IMR-90 (cell line): ENCODE results near the gene LYPD6. TPM values are rescaled to one million over a fixed set of nuclear protein-coding genes. Genes with fewer than 3 reads are reported as not detected.

Experiments used
- ATAC-seq: fragments of 200-7000 bp; cut with Tn5 transposase; 2 replicates; pipeline ENCODE4 v1.9.1; 2020; ENCODE audit warnings: low read depth, mild to moderate bottlenecking, moderate library complexity
- BruUV-seq: library from RNA; stranded (reverse); fragments of 400-500 nt; replicated peaks from 2 replicates; lab custom pipeline; 2021; lab: Mats Ljungman, UMichigan
- CTCF ChIA-PET: fragments of 300-600 bp; formaldehyde crosslinking; extraction: SDS; loops from one replicate; lab custom pipeline; 2021; ENCODE audit warnings: antibody characterized with exemption; lab: Yijun Ruan, JAX
- POLR2A ChIA-PET: fragments of 300-600 bp; sonication (Branson Sonifier 250); formaldehyde crosslinking; loops from one replicate; lab custom pipeline; 2022; ENCODE audit warnings: antibody characterized with exemption; ENCODE audit not compliant: unreplicated experiment; lab: Charles Lee
- DNase-seq: peaks from one replicate; pipeline ENCODE4 v3.0.0; 2013
- H2AFZ ChIP-seq: replicated peaks from 2 replicates; pipeline ENCODE3; 2013; ENCODE audit warnings: low read length, mild to moderate bottlenecking; ENCODE audit not compliant: poor library complexity
- H2AK5ac ChIP-seq: 2 replicates; pipeline ENCODE4 v1.6.1; 2013; ENCODE audit warnings: low read depth, low read length, inconsistent platforms
- H2AK9ac ChIP-seq: replicated peaks from 2 replicates; pipeline ENCODE3; 2013; ENCODE audit warnings: mild to moderate bottlenecking, low read depth, low read length, moderate library complexity; ENCODE audit not compliant: poor library complexity
- H2BK120ac ChIP-seq: 2 replicates; pipeline ENCODE4 v1.6.1; 2013; ENCODE audit warnings: low read depth, low read length, inconsistent platforms
- H2BK15ac ChIP-seq: 3 replicates; pipeline ENCODE4 v1.6.1; 2013; ENCODE audit warnings: low read depth, low read length, inconsistent platforms
- H2BK20ac ChIP-seq: 2 replicates; pipeline ENCODE4 v1.6.1; 2013; ENCODE audit warnings: low read depth, mild to moderate bottlenecking, inconsistent platforms, low read length, moderate library complexity
- H2BK5ac ChIP-seq: 2 replicates; pipeline ENCODE4 v1.6.1; 2013; ENCODE audit warnings: mild to moderate bottlenecking, low read depth, low read length, inconsistent platforms; ENCODE audit not compliant: poor library complexity, severe bottlenecking
- H3K14ac ChIP-seq: replicated peaks from 2 replicates; pipeline ENCODE4 v1.6.1; 2013; ENCODE audit warnings: low read depth, low read length, inconsistent platforms
- H3K18ac ChIP-seq: 2 replicates; pipeline ENCODE4 v1.6.1; 2013; ENCODE audit warnings: low read depth, low read length, control low read depth
- H3K23ac ChIP-seq: 2 replicates; pipeline ENCODE4 v1.6.1; 2013; ENCODE audit warnings: low read depth, low read length, inconsistent platforms
- H3K27ac ChIP-seq: 2 replicates; pipeline ENCODE4 v1.5.1; 2013; ENCODE audit warnings: mild to moderate bottlenecking, control low read depth, low read length; ENCODE audit not compliant: insufficient read depth
- H3K27me3 ChIP-seq: 2 replicates; pipeline ENCODE4 v1.6.1; 2013; ENCODE audit warnings: low read length; ENCODE audit not compliant: control insufficient read depth, insufficient read depth
- H3K36me3 ChIP-seq: 2 replicates; pipeline ENCODE4 v1.6.1; 2013; ENCODE audit warnings: low read length, mixed read lengths; ENCODE audit not compliant: control insufficient read depth, insufficient read depth
- H3K4ac ChIP-seq: 2 replicates; pipeline ENCODE4 v1.6.1; 2013; ENCODE audit warnings: low read depth, low read length, inconsistent platforms
- H3K4me1 ChIP-seq: 2 replicates; pipeline ENCODE4 v1.6.1; 2013; ENCODE audit warnings: low read length, mixed read lengths; ENCODE audit not compliant: control insufficient read depth, insufficient read depth
- H3K4me2 ChIP-seq: 2 replicates; pipeline ENCODE4 v1.6.1; 2013; ENCODE audit warnings: low read depth, mild to moderate bottlenecking, control low read depth, low read length, moderate library complexity
- H3K4me3 ChIP-seq: 2 replicates; pipeline ENCODE4 v1.5.1; 2013; ENCODE audit warnings: low read depth, mild to moderate bottlenecking, control low read depth, low read length, moderate library complexity; ENCODE audit not compliant: insufficient read depth
- H3K56ac ChIP-seq: 2 replicates; pipeline ENCODE4 v1.6.1; 2013; ENCODE audit warnings: low read length, inconsistent platforms; ENCODE audit not compliant: insufficient read depth; ENCODE audit errors: extremely low read depth
- H3K79me1 ChIP-seq, 2 experiments: 2 replicates each; pipeline ENCODE4 v1.6.1; 2013; ENCODE audit warnings: low read length in 2 of 2, inconsistent platforms in 1 of 2, low read depth in 1 of 2
- H3K9ac ChIP-seq: 2 replicates; pipeline ENCODE4 v1.6.1; 2013; ENCODE audit warnings: low read depth, low read length, control low read depth
- H3K9me1 ChIP-seq: 2 replicates; pipeline ENCODE4 v1.6.1; 2013; ENCODE audit warnings: low read length, inconsistent platforms; ENCODE audit not compliant: insufficient read depth
- H3K9me3 ChIP-seq: 2 replicates; pipeline ENCODE4 v1.6.1; 2013; ENCODE audit warnings: low read length; ENCODE audit not compliant: control insufficient read depth, insufficient read depth
- H4K20me1 ChIP-seq: 2 replicates; pipeline ENCODE4 v1.6.1; 2013; ENCODE audit warnings: low read length, inconsistent platforms; ENCODE audit not compliant: insufficient read depth
- H4K5ac ChIP-seq: 2 replicates; pipeline ENCODE4 v1.6.1; 2013; ENCODE audit warnings: mild to moderate bottlenecking, low read depth, low read length, control low read depth
- H4K8ac ChIP-seq, 2 experiments: 2 replicates each; pipeline ENCODE4 v1.6.1; 2013; ENCODE audit warnings: low read depth in 2 of 2, low read length in 2 of 2, control low read depth in 1 of 2, inconsistent platforms in 1 of 2
- H4K91ac ChIP-seq: 2 replicates; pipeline ENCODE4 v1.6.1; 2013; ENCODE audit warnings: low read depth, low read length, inconsistent platforms; ENCODE audit not compliant: insufficient read depth
- BHLHE40 ChIP-seq: fragments of 150-350 bp; IDR thresholded peaks from 2 replicates; pipeline ENCODE4 v1.6.1; 2016; ENCODE audit warnings: mild to moderate bottlenecking, low read depth, low read length
- CEBPB ChIP-seq: IDR thresholded peaks from 2 replicates; pipeline ENCODE4 v1.6.1; 2012; ENCODE audit warnings: low read depth, low read length, improper control_type of control experiment
- CHD1 ChIP-seq: IDR thresholded peaks from 2 replicates; pipeline ENCODE4 v1.6.1; 2012; ENCODE audit warnings: low read depth, low read length, improper control_type of control experiment
- FOS ChIP-seq: fragments of 150-350 bp; IDR thresholded peaks from 2 replicates; pipeline ENCODE4 v1.6.1; 2016; ENCODE audit warnings: low read depth, low read length
- MAFK ChIP-seq: IDR thresholded peaks from 2 replicates; pipeline ENCODE4 v1.6.1; 2012; ENCODE audit warnings: low read depth, low read length, improper control_type of control experiment
- MAZ ChIP-seq: IDR thresholded peaks from 2 replicates; pipeline ENCODE4 v1.6.1; 2012; ENCODE audit warnings: low read depth, mild to moderate bottlenecking, low read length, improper control_type of control experiment, moderate library complexity, borderline replicate concordance
- MXI1 ChIP-seq: IDR thresholded peaks from 2 replicates; pipeline ENCODE4 v1.6.1; 2012; ENCODE audit warnings: low read depth, mild to moderate bottlenecking, low read length, moderate library complexity, borderline replicate concordance
- NFE2L2 ChIP-seq: fragments of 150-350 bp; IDR thresholded peaks from 2 replicates; pipeline ENCODE4 v1.6.1; 2016; ENCODE audit warnings: low read depth, mild to moderate bottlenecking, low read length
- POLR2A ChIP-seq: IDR thresholded peaks from 2 replicates; pipeline ENCODE4 v1.6.1; 2012; ENCODE audit warnings: mild to moderate bottlenecking, low read depth, low read length
- RAD21 ChIP-seq: IDR thresholded peaks from 2 replicates; pipeline ENCODE4 v1.6.1; 2012; ENCODE audit warnings: low read length, improper control_type of control experiment
- RCOR1 ChIP-seq: IDR thresholded peaks from 2 replicates; pipeline ENCODE4 v1.6.1; 2012; ENCODE audit warnings: mild to moderate bottlenecking, low read length, improper control_type of control experiment; ENCODE audit not compliant: insufficient replicate concordance
- RFX5 ChIP-seq: IDR thresholded peaks from 2 replicates; pipeline ENCODE4 v1.8.0; 2012; ENCODE audit warnings: low read depth, mild to moderate bottlenecking, low read length, moderate library complexity
- WGBS, 2 experiments: methylation state at CpG; one replicate each; pipeline versions ENCODE4 v1.1.5 to v1.1.7; 2013; ENCODE audit warnings: missing lambda C conversion rate in 2 of 2; ENCODE audit not compliant: insufficient read length in 1 of 2; ENCODE audit errors: extremely low coverage in 2 of 2; 5-methylcytosine and 5-hydroxymethylcytosine counted together
- dilution Hi-C: fragments of 300-500 bp; cut with HindIII; formaldehyde crosslinking; loops from one replicate; pipeline ENCODE4 v1.14.3; 2018; ENCODE audit warnings: low sequenced_read_pairs; ENCODE audit not compliant: unreplicated experiment
- in situ Hi-C: fragments of 300-500 bp; cut with MboI; formaldehyde crosslinking; loops from 3 replicates; pipeline ENCODE4 v1.14.3; 2019; ENCODE audit warnings: low sequenced_read_pairs, inconsistent platforms, mixed read lengths
- intact Hi-C: fragments of 100-400 bp; cut with micrococcal nuclease; formaldehyde crosslinking; loops from 2 replicates; pipeline ENCODE4 v1.10.0; 2022
- polyA plus RNA-seq, 3 experiments: library from polyadenylated mRNA; depleted of rRNA; stranded (reverse); fragments of >200 nt; gene quantifications; 2 replicates each; pipeline ENCODE4 v1.2.3, GENCODE V29; 2012; ENCODE audit warnings: low replicate concordance in 1 of 3
- total RNA-seq: library from RNA; depleted of rRNA; stranded (reverse); fragments of >200 nt; gene quantifications from 2 replicates; pipeline ENCODE4 v1.2.3, GENCODE V29; 2012
- TF ChIP-seq, protein P1 (sequence below): fragments of 150-350 bp; IDR thresholded peaks from 2 replicates; pipeline ENCODE4 v1.6.1; 2017; ENCODE audit warnings: mild to moderate bottlenecking, antibody characterized with exemption, low read length, low read depth
- TF ChIP-seq, protein P2 (sequence below): conservative IDR thresholded peaks from 2 replicates; pipeline ENCODE4 v1.5.1; 2012; ENCODE audit warnings: mild to moderate bottlenecking, low read depth, low read length, improper control_type of control experiment

LYPD6 gene
- total and polyA plus RNA-seq, 2 of the 4 experiments (the other 2 are of a cell fraction): 0.87 to 0.90 TPM

- H4K91ac ChIP-seq: no peak overlapping the region
- H3K36me3 ChIP-seq: no peaks in the 10 kb centered on the region
- ChIA-PET POLR2A (no interaction called here), CTCF (no interaction called here)
- H2BK20ac ChIP-seq: no peak overlapping the region
- no peak overlapping the region for H2BK120ac ChIP-seq
- no peak for TF ChIP-seq RFX5
- no peak for TF ChIP-seq RAD21
- no peak for TF ChIP-seq MAZ
- no peak for TF ChIP-seq POLR2A
- no peak for TF ChIP-seq NFE2L2
- TF ChIP-seq, protein P1, sequence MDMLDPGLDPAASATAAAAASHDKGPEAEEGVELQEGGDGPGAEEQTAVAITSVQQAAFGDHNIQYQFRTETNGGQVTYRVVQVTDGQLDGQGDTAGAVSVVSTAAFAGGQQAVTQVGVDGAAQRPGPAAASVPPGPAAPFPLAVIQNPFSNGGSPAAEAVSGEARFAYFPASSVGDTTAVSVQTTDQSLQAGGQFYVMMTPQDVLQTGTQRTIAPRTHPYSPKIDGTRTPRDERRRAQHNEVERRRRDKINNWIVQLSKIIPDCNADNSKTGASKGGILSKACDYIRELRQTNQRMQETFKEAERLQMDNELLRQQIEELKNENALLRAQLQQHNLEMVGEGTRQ: no peak
- TF ChIP-seq MAFK: no peak
- TF ChIP-seq, protein P2, sequence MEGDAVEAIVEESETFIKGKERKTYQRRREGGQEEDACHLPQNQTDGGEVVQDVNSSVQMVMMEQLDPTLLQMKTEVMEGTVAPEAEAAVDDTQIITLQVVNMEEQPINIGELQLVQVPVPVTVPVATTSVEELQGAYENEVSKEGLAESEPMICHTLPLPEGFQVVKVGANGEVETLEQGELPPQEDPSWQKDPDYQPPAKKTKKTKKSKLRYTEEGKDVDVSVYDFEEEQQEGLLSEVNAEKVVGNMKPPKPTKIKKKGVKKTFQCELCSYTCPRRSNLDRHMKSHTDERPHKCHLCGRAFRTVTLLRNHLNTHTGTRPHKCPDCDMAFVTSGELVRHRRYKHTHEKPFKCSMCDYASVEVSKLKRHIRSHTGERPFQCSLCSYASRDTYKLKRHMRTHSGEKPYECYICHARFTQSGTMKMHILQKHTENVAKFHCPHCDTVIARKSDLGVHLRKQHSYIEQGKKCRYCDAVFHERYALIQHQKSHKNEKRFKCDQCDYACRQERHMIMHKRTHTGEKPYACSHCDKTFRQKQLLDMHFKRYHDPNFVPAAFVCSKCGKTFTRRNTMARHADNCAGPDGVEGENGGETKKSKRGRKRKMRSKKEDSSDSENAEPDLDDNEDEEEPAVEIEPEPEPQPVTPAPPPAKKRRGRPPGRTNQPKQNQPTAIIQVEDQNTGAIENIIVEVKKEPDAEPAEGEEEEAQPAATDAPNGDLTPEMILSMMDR: no peak
- no peak for TF ChIP-seq BHLHE40
- no peak for TF ChIP-seq MXI1
- TF ChIP-seq FOS: no peak
- TF ChIP-seq CHD1: no peak
- no peak for TF ChIP-seq RCOR1
- TF ChIP-seq CEBPB: no peak
- H3K27ac ChIP-seq: no peak overlapping the region
- WGBS, 2 experiments: no CpG with 5 or more reads among the region's 1 CpG
- H3K9me3 ChIP-seq: no peaks in the 10 kb centered on the region
- H2AK5ac ChIP-seq: no peak overlapping the region
- H3K27me3 ChIP-seq: no peaks in the 10 kb centered on the region
- H3K18ac ChIP-seq: no peak overlapping the region
- H3K4me1 ChIP-seq: no peaks in the 10 kb centered on the region
- no peak overlapping the region for H3K56ac ChIP-seq
- no peaks in the 10 kb centered on the region for H3K9me1 ChIP-seq
- no peaks in the 10 kb centered on the region for H3K79me1 ChIP-seq
- no peak overlapping the region for H3K9ac ChIP-seq
- DNase-seq: no peak
- no peak overlapping the region for H3K4me2 ChIP-seq
- no peak overlapping the region for H4K8ac ChIP-seq
- no peak overlapping the region for H3K23ac ChIP-seq
- intact Hi-C loops (no loop called here), dilution Hi-C loops (no loop called here), in situ Hi-C loops (no loop called here)
- H4K5ac ChIP-seq: no peak overlapping the region
- H2AK9ac ChIP-seq: no peak overlapping the region
- no peak overlapping the region for H2AFZ ChIP-seq
- H4K20me1 ChIP-seq: no peaks in the 10 kb centered on the region
- ATAC-seq: no peak
- H3K4me3 ChIP-seq: no peak overlapping the region
- no TSS peak for BruUV-seq
- no peak overlapping the region for H3K14ac ChIP-seq
- H2BK5ac ChIP-seq: no peak overlapping the region
- H2BK15ac ChIP-seq: no peak overlapping the region
- H3K4ac ChIP-seq: no peak overlapping the region
Measured at GRCh38 chr2:149360106-149360505, 29.7 kb downstream of the LYPD6 start.
